T-helper 1 cell treated with Interleukin-12 subunit alpha and Interleukin-12 subunit beta and Interleukin-4 antibody, amounts not matched to agents 30 ng/mL and 1 ng/mL, for 36 hours (primary cell): ENCODE data around the gene GGT5. TPM values are rescaled to one million over a fixed set of nuclear protein-coding genes. Genes with fewer than 3 reads are reported as not detected.
"Not testable (repeated sequence)": the region's sequence is repeated elsewhere in the genome, so short reads cannot be mapped to it uniquely, and the experiment has no call there.

Experiments used
- intact Hi-C: fragments of 100-400 bp; cut with micrococcal nuclease; formaldehyde crosslinking; loops from one replicate; pipeline ENCODE4 v1.15.1; 2024
- total RNA-seq: library from RNA; stranded (reverse); gene quantifications from 2 replicates; pipeline ENCODE4 v1.2.3, GENCODE V29; 2022

GGT5 gene, protein sequence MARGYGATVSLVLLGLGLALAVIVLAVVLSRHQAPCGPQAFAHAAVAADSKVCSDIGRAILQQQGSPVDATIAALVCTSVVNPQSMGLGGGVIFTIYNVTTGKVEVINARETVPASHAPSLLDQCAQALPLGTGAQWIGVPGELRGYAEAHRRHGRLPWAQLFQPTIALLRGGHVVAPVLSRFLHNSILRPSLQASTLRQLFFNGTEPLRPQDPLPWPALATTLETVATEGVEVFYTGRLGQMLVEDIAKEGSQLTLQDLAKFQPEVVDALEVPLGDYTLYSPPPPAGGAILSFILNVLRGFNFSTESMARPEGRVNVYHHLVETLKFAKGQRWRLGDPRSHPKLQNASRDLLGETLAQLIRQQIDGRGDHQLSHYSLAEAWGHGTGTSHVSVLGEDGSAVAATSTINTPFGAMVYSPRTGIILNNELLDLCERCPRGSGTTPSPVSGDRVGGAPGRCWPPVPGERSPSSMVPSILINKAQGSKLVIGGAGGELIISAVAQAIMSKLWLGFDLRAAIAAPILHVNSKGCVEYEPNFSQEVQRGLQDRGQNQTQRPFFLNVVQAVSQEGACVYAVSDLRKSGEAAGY
- total RNA-seq = 0.22 and 0.32 TPM in 2 replicates

- intact Hi-C loops = loop anchor here (10.0 kb wide), 1 partner anchor 240 kb away; the partner anchor contains the start of gene GSTT4
These were observed at the start of gene GGT5 for GRCh38 chr22:24245030-24245431. Gene GGT5 (minus strand): TSS chr22:24245082. CDS start chr22:24244725, 357 bp downstream.

GRCh38 chr22:24292202-24292830 is 47.4 kb upstream of the GGT5 start:
- intact Hi-C loops = not testable (repeated sequence)

DNA sequence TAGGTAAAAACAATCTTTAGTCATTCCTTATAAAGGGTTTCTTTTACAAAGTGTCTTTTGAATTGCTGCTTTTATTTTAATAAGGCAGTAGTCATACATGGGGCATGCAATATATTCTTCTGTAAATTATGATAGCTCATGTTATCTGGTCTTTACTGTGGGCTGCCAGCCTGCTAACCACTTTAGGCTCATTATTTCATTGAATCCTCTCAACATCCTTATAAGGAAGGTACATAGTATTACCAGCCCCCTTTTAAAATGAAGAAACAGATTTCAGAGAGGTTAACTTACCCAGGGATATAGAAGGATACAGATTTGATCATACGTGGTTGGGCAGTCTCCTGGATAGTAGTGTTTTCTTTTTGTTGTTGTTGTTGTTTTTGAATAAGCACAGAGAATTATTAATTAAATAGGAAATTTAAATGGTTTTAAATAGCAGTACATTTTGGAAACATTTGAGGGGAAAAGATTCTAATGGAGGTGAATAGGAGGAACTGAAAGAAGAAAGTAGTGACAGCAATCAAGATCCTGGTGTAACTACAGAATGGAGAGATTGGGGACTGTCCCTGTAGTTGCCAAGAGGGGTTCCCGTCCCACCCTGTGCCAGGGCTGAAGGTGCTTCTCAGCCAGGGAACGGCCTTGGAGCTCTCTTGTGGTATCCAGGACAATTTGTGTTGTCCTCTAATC is 46.8 kb upstream of the GGT5 start:
- intact Hi-C loops = no loop called here

- intact Hi-C loops = no loop called here
These were observed 45.6 kb upstream of the GGT5 start for GRCh38 chr22:24290459-24290858.

- intact Hi-C loops = no loop called here
These were observed 44.9 kb upstream of the GGT5 start for GRCh38 chr22:24289741-24290163.

- intact Hi-C loops = no loop called here
These were observed 44.2 kb upstream of the GGT5 start for GRCh38 chr22:24289114-24289513.

DNA sequence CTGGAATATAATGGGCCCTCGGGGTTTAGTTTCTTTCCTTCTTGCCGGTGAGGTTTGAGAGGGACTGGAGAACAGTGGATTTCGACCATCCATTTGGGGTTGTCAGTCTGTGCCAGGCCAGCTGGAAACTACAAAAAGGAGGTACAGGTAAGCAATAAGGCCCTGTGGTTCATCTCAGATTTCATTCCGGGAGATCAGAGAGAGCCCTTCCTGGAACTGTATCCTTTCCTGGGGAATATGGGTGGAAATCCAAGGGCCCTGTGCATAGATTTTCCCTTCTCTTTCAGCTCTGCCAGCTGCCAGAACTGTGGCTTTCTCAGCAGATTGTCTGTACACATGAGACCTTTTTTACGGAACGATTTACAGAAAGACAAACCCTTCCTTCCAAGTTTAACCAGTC is 42.9 kb upstream of the GGT5 start:
- intact Hi-C loops = not testable (repeated sequence)

DNA sequence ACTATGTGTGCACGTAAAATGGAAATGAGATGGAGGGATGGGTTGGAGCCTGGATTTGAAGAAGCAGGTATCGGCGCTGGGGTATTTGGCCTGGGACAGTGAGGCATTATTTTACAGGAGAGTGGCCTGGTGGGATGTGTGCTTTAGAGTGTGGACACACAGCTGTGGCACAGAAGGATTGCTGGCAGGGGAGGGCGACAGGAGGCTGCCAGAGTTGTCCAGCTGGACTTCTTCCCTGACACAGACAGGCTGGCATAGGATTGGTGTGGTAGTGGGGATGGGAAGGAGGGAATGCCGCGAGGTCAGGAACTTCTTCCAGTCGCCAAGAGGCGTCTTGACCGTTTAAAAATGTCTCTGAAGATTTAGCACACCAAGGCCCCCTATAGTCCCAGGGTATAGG is 42.3 kb upstream of the GGT5 start:
- intact Hi-C loops = not testable (repeated sequence)

- intact Hi-C loops = loop anchor here (2.0 kb wide), 1 partner anchor 14 kb away; the partner anchor contains the start of gene SPECC1L
These were observed 40.4 kb upstream of the GGT5 start for GRCh38 chr22:24285245-24285644.

DNA sequence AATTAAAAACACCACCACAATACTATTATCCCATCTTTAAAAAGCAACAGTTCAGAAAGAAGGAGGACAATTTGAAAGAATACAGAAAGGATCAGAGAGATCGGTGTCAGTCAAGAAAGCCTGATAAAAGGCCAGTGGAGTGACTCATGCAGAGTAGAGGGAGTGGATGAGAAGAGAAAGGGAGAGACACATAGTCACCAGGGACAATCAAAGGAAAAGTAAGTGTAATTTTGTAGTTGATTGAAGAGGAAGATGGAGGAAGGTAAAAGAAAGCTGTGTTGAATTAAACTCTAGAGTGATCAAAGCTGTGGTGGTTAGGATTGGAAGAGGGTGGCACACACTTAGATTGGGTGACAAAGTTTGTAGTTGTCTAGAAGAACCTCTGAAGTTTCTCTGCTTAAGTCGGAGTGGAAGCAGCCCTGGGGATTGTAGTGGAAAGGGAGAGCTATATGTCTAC is 39.9 kb upstream of the GGT5 start:
- intact Hi-C loops = loop anchor here (2.0 kb wide), 1 partner anchor 14 kb away; the partner anchor contains the start of gene SPECC1L

DNA sequence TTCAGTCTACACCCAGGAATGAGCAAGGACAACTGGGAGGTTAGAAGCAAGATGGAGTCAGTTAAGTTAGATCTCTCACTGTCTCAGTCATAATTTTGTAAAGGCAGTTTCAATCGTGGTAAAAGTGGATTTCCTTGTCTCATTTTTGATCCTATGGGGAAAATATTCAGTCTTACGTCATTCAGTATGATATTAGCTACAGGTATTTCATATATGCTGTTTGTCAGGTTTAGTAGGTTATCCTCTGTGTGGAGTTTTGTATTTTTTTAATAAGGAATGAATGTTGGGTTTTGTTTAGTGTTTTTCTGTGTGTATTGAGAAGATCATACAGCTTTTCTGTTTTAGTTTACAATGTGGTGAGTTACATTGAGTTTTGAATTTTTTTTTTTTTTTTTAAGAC is 37.5 kb upstream of the GGT5 start:
- intact Hi-C loops = no loop called here

DNA sequence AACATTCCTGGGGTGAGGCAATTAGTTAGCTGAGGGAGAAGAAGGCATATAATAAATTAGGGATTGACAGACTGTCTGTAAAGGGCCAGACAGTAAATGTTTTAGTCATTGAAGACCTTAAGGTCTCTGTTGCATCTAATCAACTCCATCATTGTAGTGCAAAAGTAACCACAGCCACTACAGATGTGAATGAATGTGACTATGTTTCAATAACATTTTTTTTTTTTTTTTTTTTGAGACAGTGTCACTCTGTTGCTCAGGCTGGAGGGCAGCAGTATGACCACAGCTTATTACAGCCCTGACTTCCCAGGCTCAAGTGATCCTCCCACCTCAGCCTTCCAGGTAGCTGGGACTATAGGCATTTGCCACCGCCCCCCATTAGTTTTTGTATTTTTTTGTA is 35.5 kb upstream of the GGT5 start:
- intact Hi-C loops = not testable (repeated sequence)

- intact Hi-C loops = not testable (repeated sequence)
These were observed 30.0 kb upstream of the GGT5 start for GRCh38 chr22:24274696-24275405.

DNA sequence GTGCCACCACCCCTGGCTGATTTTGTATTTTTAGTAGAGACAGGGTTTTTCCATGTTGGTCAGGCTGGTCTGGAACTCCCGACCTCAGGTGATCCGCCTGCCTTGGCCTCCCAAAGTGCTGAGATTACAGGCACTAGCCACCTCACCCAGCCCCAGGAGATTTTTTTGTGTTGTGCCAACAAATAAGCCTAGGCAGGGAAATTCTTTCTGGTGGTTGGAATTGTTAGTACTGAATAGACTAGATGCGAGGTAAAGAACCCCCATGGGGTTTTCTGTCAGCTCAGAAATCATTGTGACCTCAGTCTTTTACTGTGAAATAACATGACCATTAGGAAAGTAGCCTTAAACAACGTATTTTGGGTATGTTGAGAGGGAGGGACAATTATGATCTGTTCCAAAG is 29.0 kb upstream of the GGT5 start:
- intact Hi-C loops = not testable (repeated sequence)

DNA sequence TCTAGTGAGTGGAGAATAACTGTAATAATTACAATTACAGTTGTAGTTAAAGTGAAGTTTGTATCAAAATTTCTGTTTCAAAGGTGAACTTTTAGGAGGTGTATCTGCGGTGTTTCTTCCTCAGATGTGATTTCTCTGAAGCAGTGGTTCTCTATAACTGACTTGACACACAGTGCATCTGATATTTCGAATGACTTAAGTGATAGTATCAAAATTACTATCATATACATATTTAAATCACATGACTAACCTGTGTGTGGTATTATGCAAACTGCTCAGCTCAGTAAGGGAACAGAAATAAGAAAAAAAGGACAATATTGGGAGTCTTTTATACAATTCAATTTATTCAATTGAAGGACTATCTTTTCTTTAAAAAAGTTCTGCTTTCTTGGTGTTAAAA is 28.1 kb upstream of the GGT5 start:
- intact Hi-C loops = not testable (repeated sequence)

GRCh38 chr22:24271386-24271854 is 26.5 kb upstream of the GGT5 start:
- intact Hi-C loops = loop anchor here (1.0 to 2.0 kb wide), 3 partner anchors 13 to 254 kb away; no protein-coding TSS in a partner anchor

DNA sequence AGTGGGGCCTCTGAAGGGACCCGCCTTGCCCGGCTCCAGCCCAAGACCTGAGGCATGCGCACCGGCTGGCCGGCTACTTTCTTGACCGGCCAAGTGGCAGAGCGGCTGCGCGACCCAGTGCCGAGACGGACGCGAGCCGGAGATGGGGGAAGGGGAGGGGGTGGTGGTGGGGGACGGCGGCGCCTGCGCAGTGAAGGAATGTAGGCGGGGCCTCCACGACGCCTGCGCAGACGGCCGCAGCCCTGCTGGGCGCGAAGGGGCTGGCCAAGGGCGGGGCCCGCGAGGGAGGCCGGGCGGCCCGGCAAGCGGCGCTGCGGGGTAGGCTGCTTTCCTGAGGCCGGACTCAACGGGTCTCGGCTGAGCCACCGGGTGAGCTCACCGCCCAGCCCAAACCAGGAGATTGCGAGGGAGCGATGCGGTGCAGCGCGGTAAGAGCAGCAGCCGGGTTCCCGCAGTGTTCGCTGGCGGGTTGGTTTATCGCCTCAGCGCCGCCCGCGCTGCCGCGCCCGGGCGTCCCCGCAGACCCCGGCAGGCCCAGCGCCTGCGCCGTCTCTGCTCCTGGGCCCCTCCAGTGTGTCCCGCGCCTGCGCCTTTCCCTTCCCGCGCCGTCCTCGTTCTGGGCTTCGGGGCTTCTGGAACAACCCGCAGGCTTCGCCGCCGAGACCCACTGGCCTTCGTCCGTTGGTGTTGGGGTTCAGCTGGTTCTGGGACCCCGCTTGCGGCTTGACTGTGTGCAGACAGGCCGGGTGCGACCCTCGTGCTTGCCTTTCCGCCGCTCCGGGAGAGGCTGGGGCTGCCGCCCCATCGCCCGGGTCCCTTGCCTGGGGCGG is 25.9 kb upstream of the GGT5 start, which contains the start of gene SPECC1L:
Gene SPECC1L, plus strand, starts transcription at position 276 of the 830 bp plus-strand sequence. CDS start 31,401 bp downstream, outside the sequence.
- intact Hi-C loops = loop anchor here (1.0 to 2.0 kb wide), 4 partner anchors 14 to 285 kb away; partner anchors contain the start of genes GUCD1 and SNRPD3

GRCh38 chr22:24266495-24266894 is 21.6 kb upstream of the GGT5 start:
- intact Hi-C loops = not testable (repeated sequence)

DNA sequence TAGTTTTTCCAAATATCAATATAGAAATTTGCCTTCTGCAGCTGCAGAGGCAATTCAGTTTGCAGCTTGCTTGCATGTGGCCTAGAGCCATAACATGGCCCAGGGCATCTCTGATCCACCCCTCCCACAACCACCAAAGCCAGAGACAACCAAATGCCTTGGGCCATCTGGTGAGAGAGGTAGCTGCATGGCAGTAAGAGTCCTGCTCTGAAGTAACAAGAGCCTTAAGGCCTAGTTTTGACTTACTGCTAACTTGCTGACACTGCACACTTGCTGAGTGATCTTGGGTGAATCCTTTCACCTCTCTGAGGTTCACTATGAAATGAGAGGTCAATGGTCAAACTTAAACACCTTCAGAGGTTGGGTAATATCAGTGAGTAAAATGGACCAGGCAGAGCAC is 20.9 kb upstream of the GGT5 start:
- intact Hi-C loops = no loop called here
